ENCODE results near the gene AADAT. TPM values are rescaled to one million over a fixed set of nuclear protein-coding genes. Genes with fewer than 3 reads are reported as not detected.

AADAT gene
- total and polyA plus RNA-seq, 9 of the 15 experiments (the other 6 are each of a cell fraction or from before 2014, with no cell fraction given): 0.06 to 0.07 TPM; not detected in 7

DNA sequence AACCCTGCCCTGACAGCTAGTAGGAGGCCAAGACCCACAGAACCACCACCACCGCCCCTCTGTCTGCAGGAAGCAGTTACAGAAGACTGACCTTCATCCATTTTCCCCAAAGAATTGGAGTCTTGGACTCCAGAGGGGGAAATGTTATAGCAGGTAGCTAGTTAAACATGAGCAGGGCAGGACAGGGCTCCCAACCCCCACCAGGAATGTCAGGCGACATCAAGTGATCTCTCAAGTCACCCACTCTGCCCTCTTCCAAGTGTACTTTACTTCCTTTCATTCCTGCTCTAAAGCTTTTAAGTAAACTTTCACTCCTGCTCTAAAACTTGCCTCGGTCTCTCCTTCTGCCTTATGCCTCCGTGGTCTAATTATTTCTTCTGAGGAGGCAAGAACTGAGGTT is 17.1 kb upstream of the AADAT start:
- WGBS (ENCODE audit: insufficient coverage, low coverage, missing lambda C conversion rate): 0% methylated on average over 4 of the region's 4 CpGs
- H3K27me3 ChIP-seq (ENCODE audit: control insufficient read depth in 2 of 2, insufficient read depth in 2 of 2, low read length in 2 of 2): no peaks in the 10 kb centered on the region
- no peaks in the 10 kb centered on the region for H4K20me1 ChIP-seq (replicated peaks; ENCODE audit: control insufficient read depth, insufficient read depth, low read length)
- ChIA-PET POLR2A (no interaction called here), CTCF (ENCODE audit: low intra/inter-chr PET ratio) (no interaction called here)
- DNase-seq (ENCODE audit: extremely low read depth in 1 of 4, low spot score in 3 of 4): no peak
- no peaks in the 10 kb centered on the region for H3K36me3 ChIP-seq (ENCODE audit: control insufficient read depth, insufficient read depth, low read length)
- intact Hi-C loops (cut with micrococcal nuclease) (no loop called here), in situ Hi-C loops (cut with MboI) (no loop called here)
- ATAC-seq: no peak
- H3K4me1 ChIP-seq (replicated peaks in 1 of 2; ENCODE audit: control insufficient read depth in 2 of 2, insufficient read depth in 2 of 2, low read length in 2 of 2): no peaks in the 10 kb centered on the region
- no peak overlapping the region for H3K4me3 ChIP-seq
- H3K27ac ChIP-seq (ENCODE audit: extremely low read depth, low read depth, low read length): no peak overlapping the region
- H3K9me1 ChIP-seq (ENCODE audit: control insufficient read depth, insufficient read depth, low read length): no peaks in the 10 kb centered on the region
- H3K9me3 ChIP-seq (replicated peaks; ENCODE audit: control insufficient read depth, insufficient read depth, low read depth, low read length): no peaks in the 10 kb centered on the region
- no peak overlapping the region for H2AFZ ChIP-seq (ENCODE audit: low read depth, low read length)
- no peak for FAIRE-seq
- no peak overlapping the region for H3K4me2 ChIP-seq (ENCODE audit: insufficient read depth, low read length)
- H3K79me2 ChIP-seq (ENCODE audit: control insufficient read depth, insufficient read depth, low read length): no peaks in the 10 kb centered on the region
- TF ChIP-seq, protein P1, sequence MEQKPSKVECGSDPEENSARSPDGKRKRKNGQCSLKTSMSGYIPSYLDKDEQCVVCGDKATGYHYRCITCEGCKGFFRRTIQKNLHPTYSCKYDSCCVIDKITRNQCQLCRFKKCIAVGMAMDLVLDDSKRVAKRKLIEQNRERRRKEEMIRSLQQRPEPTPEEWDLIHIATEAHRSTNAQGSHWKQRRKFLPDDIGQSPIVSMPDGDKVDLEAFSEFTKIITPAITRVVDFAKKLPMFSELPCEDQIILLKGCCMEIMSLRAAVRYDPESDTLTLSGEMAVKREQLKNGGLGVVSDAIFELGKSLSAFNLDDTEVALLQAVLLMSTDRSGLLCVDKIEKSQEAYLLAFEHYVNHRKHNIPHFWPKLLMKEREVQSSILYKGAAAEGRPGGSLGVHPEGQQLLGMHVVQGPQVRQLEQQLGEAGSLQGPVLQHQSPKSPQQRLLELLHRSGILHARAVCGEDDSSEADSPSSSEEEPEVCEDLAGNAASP (IDR thresholded peaks at IDR 0.05): no peak
- TF ChIP-seq, protein P2, sequence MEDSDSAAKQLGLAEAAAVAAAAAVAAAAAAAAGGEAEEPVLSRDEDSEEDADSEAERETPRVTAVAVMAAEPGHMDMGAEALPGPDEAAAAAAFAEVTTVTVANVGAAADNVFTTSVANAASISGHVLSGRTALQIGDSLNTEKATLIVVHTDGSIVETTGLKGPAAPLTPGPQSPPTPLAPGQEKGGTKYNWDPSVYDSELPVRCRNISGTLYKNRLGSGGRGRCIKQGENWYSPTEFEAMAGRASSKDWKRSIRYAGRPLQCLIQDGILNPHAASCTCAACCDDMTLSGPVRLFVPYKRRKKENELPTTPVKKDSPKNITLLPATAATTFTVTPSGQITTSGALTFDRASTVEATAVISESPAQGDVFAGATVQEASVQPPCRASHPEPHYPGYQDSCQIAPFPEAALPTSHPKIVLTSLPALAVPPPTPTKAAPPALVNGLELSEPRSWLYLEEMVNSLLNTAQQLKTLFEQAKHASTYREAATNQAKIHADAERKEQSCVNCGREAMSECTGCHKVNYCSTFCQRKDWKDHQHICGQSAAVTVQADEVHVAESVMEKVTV (CRISPR knock-in tag; IDR thresholded peaks at IDR 0.05): no peak
- TF ChIP-seq, protein P3, sequence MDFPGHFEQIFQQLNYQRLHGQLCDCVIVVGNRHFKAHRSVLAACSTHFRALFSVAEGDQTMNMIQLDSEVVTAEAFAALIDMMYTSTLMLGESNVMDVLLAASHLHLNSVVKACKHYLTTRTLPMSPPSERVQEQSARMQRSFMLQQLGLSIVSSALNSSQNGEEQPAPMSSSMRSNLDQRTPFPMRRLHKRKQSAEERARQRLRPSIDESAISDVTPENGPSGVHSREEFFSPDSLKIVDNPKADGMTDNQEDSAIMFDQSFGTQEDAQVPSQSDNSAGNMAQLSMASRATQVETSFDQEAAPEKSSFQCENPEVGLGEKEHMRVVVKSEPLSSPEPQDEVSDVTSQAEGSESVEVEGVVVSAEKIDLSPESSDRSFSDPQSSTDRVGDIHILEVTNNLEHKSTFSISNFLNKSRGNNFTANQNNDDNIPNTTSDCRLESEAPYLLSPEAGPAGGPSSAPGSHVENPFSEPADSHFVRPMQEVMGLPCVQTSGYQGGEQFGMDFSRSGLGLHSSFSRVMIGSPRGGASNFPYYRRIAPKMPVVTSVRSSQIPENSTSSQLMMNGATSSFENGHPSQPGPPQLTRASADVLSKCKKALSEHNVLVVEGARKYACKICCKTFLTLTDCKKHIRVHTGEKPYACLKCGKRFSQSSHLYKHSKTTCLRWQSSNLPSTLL (IDR thresholded peaks at IDR 0.05): no peak
- TF ChIP-seq MAFK (IDR thresholded peaks at IDR 0.05; ENCODE audit: low read length) (no peak), SMAD4 (CRISPR knock-in tag; conservative IDR thresholded peaks at IDR 0.05) (no peak), ZNF507 (tag; conservative IDR thresholded peaks at IDR 0.05) (no peak), ARHGAP35 (IDR thresholded peaks at IDR 0.05; ENCODE audit: partially characterized antibody) (no peak), ETV6 (IDR thresholded peaks at IDR 0.05; ENCODE audit: borderline replicate concordance in 1 of 2, low read depth in 2 of 2, low read length in 1 of 2) (no peak), ETV6 (CRISPR knock-in tag; IDR thresholded peaks at IDR 0.05; ENCODE audit: borderline replicate concordance) (no peak), TFAM (CRISPR knock-in tag; conservative IDR thresholded peaks at IDR 0.05) (no peak), POLR3A (IDR thresholded peaks at IDR 0.05; ENCODE audit: borderline replicate concordance, extremely low read depth, insufficient read depth, insufficient read length) (no peak), ZNF766 (CRISPR knock-in tag; conservative IDR thresholded peaks at IDR 0.05) (no peak), EP400 (IDR thresholded peaks at IDR 0.05) (no peak), KDM2B (CRISPR knock-in tag; IDR thresholded peaks at IDR 0.05) (no peak), SNRNP70 (optimal IDR thresholded peaks at IDR 0.05; ENCODE audit: low read depth, low read length) (no peak), RFX1 (IDR thresholded peaks at IDR 0.05) (no peak), ZNF197 (CRISPR knock-in tag; IDR thresholded peaks at IDR 0.05; ENCODE audit: low read depth) (no peak)
- H3K9ac ChIP-seq (ENCODE audit: insufficient read depth in 1 of 2, low read depth in 2 of 2, low read length in 2 of 2): no peak overlapping the region
- no TSS peak for BruUV-seq (replicated peaks)

Measured in K562 (cell line).